ENCODE data around the gene EME2.
A peak's percentile ranks its signal among the peaks of the same experiment; 100 is the strongest.
"Not testable (repeated sequence)": the region's sequence is repeated elsewhere in the genome, so short reads cannot be mapped to it uniquely, and the experiment has no call there.

EME2 gene

DNA sequence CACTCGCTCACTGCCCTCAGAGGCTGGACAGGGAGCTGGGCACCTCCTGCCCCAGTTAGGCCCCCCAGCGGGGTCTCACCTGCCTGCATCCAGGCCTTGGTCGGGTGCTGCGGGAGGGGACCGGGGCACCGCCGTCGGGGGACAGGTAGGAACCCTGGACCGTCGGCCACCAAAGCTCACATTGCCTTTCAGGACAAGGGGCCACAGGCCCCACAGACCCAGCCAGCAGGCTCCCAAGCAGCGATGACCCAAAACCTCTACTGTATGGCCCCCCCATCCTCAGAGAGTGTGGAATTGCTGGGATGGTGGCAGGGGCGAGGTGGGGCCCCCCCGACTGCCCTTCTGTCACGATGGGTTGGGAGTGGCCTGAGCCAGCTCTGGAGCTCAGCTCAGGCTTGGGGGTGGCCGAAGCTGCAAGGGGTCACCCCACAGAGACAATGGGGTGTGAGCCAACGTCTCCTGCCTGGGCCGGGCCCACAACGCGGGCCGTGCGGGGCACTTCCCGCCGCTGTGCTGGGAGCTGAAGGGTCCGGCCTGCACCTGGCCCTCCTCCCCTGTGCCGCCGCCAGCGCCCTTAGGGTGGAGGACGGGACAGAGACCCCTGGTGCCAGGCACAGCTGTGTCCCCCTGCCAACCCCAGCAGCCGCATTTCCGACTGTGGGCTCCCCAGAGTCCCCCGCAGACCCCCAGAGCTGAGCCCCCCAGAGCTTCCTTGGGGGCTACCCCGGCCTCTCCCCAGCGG is 20.4 kb downstream of the EME2 start:
- no peak for DNase-seq

DNA sequence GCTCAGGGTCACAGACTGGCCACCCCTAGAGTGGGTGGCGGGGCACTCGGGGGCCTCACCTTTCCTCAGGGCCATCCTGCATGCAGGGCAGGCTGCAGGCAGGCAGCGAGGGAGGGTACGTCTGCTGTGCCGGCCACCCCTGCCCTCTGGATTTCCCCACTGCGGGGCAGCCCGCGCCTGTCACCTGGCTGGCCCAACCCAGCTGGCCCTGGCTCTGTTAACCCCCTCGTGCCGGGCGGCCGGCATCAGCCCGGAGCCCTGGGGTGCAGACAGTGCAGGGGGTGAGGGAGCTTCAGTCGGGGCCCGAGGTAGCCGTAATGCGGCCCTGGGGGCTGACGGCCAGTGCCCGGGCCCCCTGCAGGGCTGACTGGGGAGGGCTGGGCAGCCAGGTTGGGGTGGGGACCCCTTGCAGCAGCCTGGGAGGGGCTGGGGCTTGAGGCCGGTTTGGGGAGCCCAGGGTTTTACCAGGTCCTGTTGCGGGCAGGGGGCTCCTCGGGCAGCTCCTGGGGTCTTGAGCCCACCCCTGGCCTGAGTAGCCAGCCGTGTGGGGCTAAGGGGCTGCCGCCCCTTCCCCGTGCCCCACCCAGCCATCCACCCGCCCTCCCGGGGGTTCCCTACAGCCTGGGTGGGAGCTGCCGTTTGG is 21.1 kb downstream of the EME2 start, which contains the start of gene IGFALS:
IGFALS (minus strand) TSS at position 128 of the 643 bp plus-strand sequence; CDS start at position 75, 53 bp downstream.
- DNase-seq = no peak

DNA sequence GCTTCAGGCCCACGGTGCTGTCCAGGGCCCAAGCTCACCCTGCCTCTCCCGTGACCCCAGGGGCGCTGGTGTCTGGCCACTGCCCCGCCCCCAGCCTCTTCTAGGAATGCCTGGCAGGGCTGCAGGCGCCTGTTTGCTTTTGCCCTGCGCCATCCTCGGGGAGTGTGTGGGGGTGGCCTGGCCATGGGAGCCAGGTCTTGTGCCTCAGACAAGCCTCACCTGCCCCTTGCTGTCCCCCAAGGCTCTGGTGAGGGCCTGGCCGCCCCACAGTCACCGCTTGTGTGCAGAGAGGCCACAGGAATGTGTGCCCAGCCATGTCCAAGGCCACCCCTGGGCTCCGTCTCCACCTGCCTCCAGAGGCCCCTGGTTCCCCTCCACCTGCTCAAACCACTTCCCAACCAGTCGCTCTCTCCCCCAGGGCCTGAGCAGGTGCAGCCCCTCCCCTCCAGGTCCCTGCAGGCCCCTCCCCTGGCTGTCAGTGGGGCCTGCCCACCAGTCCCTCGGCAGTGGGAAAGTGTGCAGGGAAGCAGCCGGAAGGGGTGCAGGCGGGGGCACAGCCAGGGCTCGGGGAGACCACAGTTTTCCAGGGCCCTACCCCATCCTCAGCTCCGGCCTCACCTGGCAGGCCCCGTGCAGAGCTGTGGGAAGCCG is 21.7 kb downstream of the EME2 start:
- DNase-seq = no peak

DNA sequence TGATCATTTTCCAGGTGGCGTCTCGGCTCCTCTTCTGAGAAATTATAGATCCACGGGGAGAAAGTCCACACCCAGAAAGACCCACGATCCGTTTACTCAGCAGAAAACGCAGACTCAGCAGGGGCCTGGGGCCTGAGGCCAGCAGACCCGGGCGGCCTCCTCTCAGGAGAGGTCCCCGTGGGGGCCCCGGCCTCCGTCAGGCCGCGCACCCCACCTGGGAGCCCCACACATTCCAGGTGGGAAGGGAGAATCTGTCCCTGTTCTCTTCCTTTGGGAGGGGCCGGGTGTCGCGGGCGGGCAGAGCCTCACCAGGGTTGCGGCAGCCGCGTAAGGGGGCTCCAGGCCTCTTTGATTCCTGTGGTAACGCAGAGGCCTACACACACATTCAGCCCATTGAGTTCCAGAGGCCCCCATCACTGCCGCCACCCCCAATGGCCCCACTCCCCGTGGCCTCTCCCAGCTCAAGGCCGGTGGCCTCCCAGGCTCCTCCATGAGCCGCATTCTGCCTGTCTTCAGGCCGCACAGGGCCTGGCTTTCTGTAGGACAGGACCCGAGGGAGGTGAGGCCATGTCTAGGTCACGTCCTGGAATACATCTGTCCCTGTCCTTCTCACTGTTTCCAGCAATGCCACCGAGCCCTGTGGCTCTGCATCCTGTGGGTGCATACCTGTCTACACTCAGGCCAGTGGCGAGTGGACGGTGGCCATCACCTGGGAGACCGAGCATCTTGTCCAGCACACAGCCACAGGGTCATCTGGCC is 22.5 kb downstream of the EME2 start:
- DNase-seq = no peak

DNA sequence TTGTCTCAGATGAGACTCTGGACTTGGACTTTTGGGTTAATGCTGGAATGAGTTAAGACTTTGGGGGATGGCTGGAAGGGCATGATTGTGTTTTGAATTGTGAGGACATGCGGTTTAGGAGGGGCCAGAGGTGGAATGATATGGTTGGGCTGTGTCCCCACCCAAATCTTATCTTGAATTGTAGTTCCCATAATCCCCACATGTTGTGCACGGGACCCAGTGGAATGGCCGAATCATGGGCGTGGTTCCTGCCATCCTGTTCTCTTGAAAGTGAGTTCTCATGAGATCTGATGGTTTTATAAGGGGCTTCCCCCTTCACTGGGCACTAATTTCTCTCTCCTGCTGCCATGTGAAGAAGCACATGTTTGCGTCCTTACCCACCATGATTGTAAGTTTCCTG is 26.7 kb downstream of the EME2 start:
- not testable (repeated sequence) for DNase-seq

DNA sequence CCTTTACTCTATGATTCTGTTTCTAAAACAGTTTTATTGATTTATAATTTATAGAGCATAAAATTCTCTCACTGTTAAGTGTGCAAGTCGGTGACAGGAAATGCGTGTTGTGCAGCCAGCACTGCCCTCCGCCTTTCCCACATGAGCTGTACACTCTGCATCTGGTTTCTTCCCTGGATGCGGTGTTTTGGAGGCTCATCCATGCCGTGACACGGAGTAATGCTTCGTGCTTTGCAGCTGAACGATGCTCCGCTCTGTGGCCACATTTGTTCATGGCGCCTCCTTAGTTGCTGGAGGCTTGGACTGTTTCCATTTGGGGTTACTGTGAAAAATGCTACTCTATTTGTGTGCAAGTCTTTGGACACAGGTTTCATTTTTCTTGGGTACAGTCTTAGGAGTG is 28.1 kb downstream of the EME2 start:
- DNase-seq = no peak

DNA sequence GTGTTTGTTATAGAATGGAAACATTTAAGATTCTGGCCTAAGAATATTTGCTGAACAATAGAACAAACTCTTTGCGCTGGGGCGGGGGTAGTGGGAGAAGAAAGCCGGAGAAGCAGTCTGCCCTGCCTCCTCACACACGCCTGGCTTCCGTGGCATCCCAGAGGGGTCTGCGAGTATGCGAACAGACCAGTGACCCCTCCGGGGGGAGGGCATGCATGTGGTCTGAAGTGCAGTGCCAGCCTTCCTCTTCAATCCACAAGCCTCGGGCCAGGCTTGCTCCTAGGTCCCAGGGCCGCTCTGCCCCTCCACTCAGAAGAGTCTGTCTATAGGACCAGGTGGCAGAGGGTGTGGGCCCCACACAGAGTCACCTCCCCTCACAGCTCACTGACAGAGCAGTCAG is 35.0 kb downstream of the EME2 start:
- no peak for DNase-seq

DNA sequence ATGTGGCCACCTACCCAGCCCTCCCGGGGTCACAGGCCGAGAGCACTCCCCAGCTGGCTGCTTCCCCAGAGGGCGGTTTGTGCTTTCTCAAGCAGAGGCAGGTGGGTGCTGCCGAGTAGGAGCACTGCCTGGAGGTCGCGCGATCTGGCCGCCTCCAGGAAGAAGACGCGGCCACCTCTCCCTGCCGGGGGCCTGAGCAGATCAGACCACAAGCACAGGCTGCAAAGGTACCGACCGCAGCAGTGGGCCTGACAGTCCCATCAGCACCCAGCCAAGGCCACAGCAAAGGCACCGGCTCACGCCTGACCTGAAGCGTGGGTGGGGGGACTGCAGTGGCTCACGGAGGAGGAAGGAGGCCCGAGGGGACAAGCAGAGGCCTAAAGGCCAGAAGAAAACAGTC is 36.1 kb downstream of the EME2 start:
- DNase-seq = no peak

DNA sequence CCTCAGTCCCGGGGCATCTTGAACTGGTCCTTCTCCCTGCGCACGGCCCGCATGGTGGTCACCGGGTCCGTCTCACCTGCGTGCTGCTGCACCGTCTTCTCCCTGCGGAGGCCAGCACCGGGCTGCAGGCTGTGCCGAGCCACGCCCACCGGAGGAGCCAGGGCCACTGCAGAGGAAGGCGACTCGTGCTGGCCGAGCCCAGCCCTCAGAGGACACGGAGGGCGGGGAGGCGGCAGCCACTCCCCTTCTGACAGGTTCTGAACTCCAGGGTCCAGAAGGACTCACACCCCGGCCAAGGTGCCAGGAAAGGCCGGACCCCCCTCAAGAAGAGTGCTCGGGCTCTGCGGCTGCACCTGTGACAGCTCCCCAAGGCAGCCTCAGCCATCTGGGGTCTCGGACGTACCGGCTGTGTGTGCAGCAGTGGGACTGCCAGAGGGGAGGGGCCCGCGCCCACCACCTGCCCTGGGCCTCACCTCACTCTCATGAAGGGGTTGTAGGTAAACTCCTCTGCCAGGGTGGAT is 36.7 kb downstream of the EME2 start:
- no peak for DNase-seq

DNA sequence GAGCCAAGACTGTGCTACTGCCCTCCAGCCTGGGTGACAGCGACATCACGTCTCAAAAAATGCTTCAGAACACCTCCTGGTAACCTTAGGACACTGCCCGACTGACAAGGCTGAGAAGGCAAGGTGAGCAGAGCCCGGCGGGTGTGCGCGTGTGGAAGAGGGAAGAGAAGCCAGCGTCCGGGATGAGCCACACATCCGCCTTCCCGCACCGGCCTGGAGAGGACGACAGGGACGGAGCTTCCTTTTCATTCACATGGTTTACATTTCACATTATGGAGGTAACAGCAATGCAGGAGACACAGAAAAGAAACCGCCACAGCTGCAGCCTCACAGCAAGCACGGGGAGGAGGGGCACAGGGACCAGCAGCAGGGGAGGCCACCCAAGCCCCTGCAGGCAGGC is 37.5 kb downstream of the EME2 start:
- DNase-seq = no peak

DNA sequence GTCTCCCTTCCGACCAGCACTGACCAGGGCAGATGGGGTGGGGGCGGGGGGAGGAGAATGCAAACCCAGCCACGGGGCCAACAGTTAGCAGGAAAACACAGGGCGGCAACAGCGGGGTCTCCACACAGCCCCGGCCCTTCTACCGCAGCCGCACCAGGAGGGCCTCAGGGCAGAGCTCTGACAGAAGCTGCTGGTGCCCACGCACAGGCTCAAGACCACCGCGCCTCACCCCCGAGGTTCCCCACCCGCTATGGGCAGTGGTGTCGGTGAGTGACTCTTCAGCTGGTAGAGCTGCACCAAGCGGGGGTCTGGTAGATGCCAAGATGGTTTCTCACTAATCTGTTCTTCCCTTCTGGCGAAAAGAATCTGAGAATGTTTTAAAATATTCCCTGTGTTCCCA is 37.9 kb downstream of the EME2 start:
- no peak for DNase-seq

DNA sequence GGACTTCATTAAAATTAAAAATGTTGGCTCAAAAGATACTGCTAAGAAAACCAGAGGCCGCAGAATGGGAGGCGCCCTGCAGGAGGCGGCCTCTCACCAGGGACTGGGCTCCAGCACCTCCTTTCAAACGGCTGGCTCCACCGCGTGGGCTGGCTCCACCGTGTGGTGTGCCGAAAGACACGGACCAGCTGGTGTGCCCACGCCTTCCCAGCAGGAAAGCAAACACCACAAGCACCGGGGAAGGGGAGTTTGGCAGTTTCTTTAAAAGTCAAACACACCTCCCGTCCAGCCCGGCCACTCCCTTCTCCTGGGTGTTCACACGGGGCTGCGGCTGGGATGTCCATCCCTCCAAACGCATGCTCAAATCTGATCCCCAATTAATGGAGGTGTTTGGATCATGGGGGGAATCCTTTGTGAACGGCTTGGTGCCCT is 40.1 kb downstream of the EME2 start:
- peak; percentile 57 for DNase-seq

DNA sequence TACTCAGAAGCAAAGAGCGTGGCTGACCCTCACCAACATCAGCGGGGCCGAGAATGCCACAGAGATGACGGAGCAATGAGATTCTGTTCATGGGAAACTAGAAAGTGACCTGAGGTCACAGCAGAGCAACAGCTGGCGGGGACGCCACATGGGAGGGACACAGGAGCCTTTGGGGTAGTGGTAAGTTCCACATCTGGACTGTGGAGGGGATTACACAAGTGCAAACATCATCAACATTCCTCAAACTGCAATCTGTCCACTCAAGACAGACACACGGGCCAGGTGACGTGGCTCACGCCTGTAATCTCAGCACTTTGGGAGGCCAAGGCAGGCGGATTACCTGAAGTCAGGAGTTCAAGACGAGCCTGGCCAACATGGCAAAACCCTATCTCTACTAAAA is 42.9 kb downstream of the EME2 start:
- DNase-seq = no peak

DNA sequence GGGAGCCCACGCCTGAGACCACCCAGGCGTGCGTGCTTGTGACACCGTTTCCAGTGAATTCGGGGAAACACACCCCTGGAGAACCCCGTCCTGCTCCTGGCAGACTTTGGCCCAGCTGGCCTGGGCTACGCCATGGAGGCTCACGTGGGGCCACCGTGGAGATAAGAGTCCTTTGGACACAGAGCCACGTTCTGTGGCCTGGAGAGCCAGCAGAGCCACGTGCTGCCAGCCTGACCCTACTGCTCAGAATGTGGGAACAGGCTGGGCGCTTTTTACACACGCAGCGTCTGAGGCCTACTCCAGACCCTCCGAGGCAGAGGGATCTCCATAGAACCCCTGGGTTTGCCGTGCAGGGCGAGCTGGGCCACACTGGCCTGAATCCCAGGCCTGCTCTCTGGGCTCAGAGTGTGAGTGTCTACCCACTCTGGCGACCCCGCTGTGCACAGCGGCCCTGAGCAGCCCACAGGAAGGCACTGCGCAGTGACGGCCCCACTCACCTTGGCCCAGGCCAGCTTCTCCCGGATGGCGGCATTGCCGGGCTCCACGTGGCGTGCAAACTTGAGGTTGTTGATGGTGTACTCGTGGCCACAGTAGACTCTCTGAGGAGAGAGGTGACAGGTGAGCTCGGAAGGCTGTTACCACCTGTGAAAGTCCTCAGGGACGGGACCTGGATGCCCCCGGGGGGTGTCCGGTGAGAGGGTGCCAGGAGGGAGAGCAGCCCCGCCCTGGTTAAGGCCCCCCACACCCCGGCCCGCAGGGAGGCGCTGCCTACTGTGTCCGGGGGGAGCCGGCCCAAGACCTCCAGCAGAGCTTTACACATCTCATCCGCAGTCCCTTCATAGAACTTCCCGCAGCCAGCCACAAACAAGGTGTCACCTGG is 44.0 kb downstream of the EME2 start:
- no peak for DNase-seq

DNA sequence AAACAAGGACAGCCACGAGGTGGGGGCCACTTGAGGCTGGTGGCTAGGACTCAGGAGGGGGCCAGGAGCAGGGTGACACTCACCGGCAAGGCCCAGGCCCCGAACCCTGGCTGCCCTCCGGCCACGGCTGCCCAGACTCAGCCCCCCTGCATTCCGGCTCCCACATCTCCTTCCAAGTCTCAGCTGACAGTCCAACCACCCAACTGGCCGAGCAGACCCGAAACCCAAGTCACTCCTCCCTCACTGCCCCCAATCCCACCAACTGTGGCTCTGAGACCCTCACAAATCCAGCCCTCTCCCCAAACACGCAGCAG is 44.6 kb downstream of the EME2 start:
- no peak for DNase-seq

DNA sequence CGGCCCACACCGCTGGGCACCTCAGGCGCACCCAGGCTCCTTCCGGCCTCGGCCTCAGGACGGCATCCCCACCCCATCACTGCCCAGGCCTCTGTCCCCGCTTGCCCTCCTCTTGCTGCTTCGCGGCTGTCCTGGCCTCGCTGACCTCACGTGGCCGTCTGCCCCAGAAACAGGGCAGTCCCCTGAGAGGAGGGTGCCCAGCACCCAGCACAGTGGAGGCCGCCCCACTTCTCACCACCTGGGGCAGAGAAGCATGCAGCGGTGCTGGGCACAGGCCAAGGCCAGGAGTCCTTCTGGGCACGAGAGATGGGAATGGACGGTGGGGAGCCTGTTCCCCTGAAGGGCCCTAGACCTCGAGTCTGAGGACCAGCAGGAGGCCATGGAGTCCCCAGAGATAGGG is 45.1 kb downstream of the EME2 start:
- DNase-seq = no peak

DNA sequence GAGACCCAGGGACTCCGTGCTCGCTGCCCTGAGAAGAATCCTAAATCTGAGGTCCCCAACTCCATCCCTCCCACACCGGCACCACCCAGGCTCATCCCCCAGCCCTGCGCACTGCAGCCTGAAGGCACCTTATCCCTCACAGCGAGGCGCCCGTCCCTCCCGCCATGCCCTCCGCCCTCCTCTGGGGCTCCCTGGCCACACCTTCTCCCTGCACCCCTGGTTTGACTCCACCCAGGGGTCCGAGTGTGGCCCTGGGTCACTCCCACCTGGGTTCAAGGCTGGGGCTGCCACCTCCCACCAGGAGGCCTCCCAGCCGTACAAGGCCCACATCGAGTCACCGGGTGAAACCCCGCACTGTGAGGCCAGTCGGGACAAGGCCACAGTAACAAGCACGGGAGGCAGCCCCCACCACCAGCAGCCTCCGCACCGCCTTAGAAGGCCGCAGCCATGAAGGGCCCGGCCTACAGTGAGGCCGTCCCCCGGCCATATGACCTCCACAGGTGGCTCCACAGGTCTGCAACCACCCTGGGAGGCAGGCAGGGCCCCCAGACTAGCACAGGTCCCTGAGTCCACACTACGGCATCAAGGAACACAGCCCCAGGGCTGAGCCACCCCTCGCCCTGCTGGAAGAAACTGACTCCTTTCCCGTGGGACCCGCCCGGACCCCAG is 45.7 kb downstream of the EME2 start:
- DNase-seq = no peak

DNA sequence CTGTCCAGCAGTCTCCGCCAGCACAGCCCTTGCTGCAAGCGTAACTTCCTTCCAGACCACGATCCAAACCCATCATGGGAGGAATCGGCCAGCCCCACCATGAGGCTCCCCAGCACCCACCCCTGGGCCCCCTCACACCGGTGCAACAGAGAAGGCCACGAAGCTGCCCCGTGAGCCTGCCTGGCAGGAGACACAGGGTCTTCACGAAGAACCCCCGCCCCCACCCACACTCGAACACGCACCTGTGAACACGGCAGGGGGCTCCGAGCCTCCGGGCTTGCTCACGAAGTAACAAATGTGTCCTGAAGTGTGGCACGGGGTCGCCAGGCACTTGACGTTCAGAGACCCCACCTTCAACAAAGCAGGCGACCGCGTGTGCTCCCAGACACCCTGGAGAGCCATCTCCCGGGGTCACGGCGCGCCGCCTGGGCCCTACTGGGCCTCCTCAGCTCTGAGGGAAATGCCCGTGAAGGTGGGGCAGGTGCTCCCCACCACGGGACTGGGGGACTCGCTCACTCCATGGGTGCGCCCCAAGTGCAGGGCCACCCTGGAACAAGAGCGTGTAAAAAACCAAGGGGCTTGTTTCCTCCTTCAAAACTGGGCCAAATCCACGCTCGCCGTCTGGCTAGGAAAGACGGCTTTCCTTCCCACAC is 46.4 kb downstream of the EME2 start:
- no peak for DNase-seq

DNA sequence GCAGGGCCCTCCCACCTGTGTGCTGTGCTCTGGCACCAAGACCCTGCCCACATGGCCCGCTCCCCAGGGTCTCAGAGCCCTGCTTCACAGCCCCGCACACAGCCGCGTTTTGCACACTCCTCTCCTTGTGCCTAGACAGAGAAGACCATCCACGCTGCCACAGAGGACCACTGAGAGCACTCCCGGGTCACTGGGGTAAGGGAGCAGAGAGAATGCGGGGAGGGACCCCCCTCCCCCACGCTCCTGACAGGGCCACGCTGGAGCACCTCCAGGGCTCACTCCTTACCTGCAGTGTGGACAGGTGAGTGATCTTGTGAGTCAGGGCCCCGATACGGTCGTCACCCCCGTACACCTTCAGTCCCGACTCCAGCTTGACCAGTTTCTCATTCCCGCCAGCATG is 47.0 kb downstream of the EME2 start:
- no peak for DNase-seq

DNA sequence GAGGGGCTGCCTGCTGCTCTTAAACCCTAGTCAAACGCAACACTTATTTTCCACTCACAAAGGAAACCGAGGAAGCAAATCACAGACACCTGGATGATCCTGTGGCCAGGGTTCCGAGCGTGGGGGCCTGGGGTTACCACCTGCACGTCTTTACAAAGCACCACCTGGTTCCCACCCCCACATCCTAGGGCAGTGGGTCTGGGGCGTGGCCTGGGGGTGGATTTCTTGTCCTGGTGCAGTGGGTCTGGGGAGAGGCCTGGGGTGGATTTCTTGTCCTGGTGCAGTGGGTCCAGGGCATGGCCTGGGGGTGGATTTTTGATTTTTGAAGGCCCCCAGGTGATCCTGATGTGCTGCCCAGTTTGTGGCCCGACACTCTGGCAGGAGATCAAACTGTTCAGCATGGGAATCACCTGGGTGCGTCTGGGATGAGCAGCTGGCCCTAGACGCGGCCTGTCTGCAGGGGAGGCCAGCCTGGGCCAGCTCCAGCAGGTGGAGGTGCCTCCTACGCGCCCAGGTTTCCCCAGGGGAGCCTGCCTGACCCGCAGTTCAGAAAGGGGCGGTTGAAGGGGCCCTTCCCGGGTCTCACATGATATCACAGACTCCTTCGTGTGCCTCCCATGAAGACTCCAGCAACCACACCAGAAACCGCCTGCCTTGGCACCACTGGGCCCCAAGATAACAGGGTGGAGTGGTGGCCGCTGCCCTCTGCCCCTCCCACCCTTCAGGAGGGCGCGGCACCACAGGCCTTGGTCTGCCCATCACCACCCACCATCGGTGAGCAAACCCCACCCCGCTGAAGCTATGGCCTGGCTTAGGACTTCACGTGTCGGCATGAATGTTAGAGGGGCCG is 47.7 kb downstream of the EME2 start:
- no peak for DNase-seq
